ENCODE data around the gene TPRX2. TPM values are rescaled to one million over a fixed set of nuclear protein-coding genes. Genes with fewer than 3 reads are reported as not detected.
"Not testable (repeated sequence)": the region's sequence is repeated elsewhere in the genome, so short reads cannot be mapped to it uniquely, and the experiment has no call there.

TPRX2 gene
- total RNA-seq, 1 donor from 2014 or later: not detected

- TF ChIP-seq CTCF (IDR thresholded peaks at IDR 0.05; ENCODE audit: insufficient read depth, low read length, poor library complexity, severe bottlenecking): no peak
- no peak for DNase-seq (ENCODE audit: low read depth)
Observed at GRCh38 chr19:47899335-47899734, 40.3 kb downstream of the TPRX2 start.

GRCh38 chr19:47901370-47901769 lies 42.3 kb downstream of the TPRX2 start:
- Histone ChIP-seq H3K4me3 (ENCODE audit: low read depth, low read length) (no peak overlapping the region), H3K27me3 (ENCODE audit: control insufficient read depth, insufficient read depth, low read length) (no peaks in the 10 kb centered on the region), H3K36me3 (ENCODE audit: control insufficient read depth, insufficient read depth, low read length) (no peaks in the 10 kb centered on the region)
- no peak for DNase-seq (ENCODE audit: low read depth)
- TF ChIP-seq CTCF (IDR thresholded peaks at IDR 0.05; ENCODE audit: insufficient read depth, low read length, poor library complexity, severe bottlenecking): no peak

More at GRCh38 chr19:47899335-47899734, 40.3 kb downstream of the TPRX2 start:
- Histone ChIP-seq H3K27me3 (ENCODE audit: control insufficient read depth, insufficient read depth, low read length) (no peaks in the 10 kb centered on the region), H3K4me3 (ENCODE audit: low read depth, low read length) (no peak overlapping the region), H3K36me3 (ENCODE audit: control insufficient read depth, insufficient read depth, low read length) (no peaks in the 10 kb centered on the region)

GRCh38 chr19:47909350-47909749 lies 50.3 kb downstream of the TPRX2 start:
- not testable (repeated sequence) for H3K27me3 ChIP-seq (ENCODE audit: control insufficient read depth, insufficient read depth, low read length); H3K36me3 ChIP-seq (ENCODE audit: control insufficient read depth, insufficient read depth, low read length); DNase-seq (ENCODE audit: low read depth); H3K4me3 ChIP-seq (ENCODE audit: low read depth, low read length)

- H3K36me3 ChIP-seq (ENCODE audit: control insufficient read depth, insufficient read depth, low read length); DNase-seq (ENCODE audit: low read depth); H3K4me3 ChIP-seq (ENCODE audit: low read depth, low read length); H3K27me3 ChIP-seq (ENCODE audit: control insufficient read depth, insufficient read depth, low read length): not testable (repeated sequence)
Observed at GRCh38 chr19:47910191-47910590, 51.2 kb downstream of the TPRX2 start.

Other genes starting within 250 kb of the TPRX2 start
- 32.5 and 37.4 TPM in 2 replicates for gene EHD2, start 145.8 kb upstream of the TPRX2 start, total RNA-seq
- 358 and 380 TPM in 2 replicates for gene NOP53, start 113.7 kb upstream of the TPRX2 start, total RNA-seq
- gene SELENOW, start 80.5 kb upstream of the TPRX2 start, total RNA-seq: 166 and 233 TPM in 2 replicates
- gene TPRX1, start 54.7 kb upstream of the TPRX2 start, total RNA-seq: not detected in 2 replicates
- gene CRX, start 37.3 kb upstream of the TPRX2 start, total RNA-seq: not detected in 2 replicates
- gene SULT2A1, start 27.1 kb downstream of the TPRX2 start, total RNA-seq: not detected in 2 replicates
- not detected in 2 replicates for gene BSPH1, start 132.9 kb downstream of the TPRX2 start, total RNA-seq
- gene ELSPBP1, start 135.4 kb downstream of the TPRX2 start, total RNA-seq: not detected in 2 replicates
- gene CABP5, start 184.8 kb downstream of the TPRX2 start, total RNA-seq: not detected in 2 replicates

Data from kidney epithelial cell (primary cell).